ENCODE data around the gene RBPJL. TPM values are rescaled to one million over a fixed set of nuclear protein-coding genes. Genes with fewer than 3 reads are reported as not detected.
A peak's percentile ranks its signal among the peaks of the same experiment; 100 is the strongest.

Gene RBPJL
- total and polyA plus RNA-seq, 2 of the 13 experiments (the other 11 are each of a cell fraction or from before 2014, with no cell fraction given) = not detected

DNA sequence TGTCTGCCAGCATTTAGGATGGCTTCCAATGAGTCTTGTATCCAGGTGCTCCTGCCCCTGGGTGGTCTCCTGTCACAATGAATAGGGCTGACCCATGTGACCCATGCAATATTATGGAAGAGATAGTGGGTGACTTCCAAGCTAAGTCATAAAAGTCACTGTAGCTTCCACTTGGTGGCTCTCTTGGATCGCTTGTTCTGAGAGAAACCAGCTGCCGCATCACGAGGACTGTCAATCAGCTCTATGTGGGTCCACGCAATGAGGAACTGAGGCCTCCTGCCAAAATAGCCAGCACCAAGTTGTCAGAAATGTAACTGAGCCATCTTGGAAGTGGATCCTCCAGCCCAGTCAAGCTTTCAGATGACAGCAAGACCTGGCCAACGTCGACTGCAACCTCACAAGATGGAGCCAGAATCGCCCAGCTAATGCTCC is 16.3 kb downstream of the RBPJL start (continued):
- TF ChIP-seq, protein P1, sequence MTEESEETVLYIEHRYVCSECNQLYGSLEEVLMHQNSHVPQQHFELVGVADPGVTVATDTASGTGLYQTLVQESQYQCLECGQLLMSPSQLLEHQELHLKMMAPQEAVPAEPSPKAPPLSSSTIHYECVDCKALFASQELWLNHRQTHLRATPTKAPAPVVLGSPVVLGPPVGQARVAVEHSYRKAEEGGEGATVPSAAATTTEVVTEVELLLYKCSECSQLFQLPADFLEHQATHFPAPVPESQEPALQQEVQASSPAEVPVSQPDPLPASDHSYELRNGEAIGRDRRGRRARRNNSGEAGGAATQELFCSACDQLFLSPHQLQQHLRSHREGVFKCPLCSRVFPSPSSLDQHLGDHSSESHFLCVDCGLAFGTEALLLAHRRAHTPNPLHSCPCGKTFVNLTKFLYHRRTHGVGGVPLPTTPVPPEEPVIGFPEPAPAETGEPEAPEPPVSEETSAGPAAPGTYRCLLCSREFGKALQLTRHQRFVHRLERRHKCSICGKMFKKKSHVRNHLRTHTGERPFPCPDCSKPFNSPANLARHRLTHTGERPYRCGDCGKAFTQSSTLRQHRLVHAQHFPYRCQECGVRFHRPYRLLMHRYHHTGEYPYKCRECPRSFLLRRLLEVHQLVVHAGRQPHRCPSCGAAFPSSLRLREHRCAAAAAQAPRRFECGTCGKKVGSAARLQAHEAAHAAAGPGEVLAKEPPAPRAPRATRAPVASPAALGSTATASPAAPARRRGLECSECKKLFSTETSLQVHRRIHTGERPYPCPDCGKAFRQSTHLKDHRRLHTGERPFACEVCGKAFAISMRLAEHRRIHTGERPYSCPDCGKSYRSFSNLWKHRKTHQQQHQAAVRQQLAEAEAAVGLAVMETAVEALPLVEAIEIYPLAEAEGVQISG (CRISPR knock-in tag; IDR thresholded peaks at IDR 0.05) = peak; percentile 82
- TF ChIP-seq JUNB (CRISPR knock-in tag; IDR thresholded peaks at IDR 0.05; ENCODE audit: borderline replicate concordance) (no peak), KLF15 (CRISPR knock-in tag; IDR thresholded peaks at IDR 0.05; ENCODE audit: borderline replicate concordance) (no peak), KLF6 (CRISPR knock-in tag; IDR thresholded peaks at IDR 0.05) (no peak), SIX1 (CRISPR knock-in tag; IDR thresholded peaks at IDR 0.05; ENCODE audit: borderline replicate concordance) (peak; percentile 29; the same call in 1 of the 2 replicates), ZSCAN25 (CRISPR knock-in tag; IDR thresholded peaks at IDR 0.05) (no peak), TARDBP (CRISPR knock-in tag; IDR thresholded peaks at IDR 0.05) (peak; percentile 77; the same call in 1 of the 2 replicates), ZNF652 (CRISPR knock-in tag; IDR thresholded peaks at IDR 0.05; ENCODE audit: borderline replicate concordance, low read depth) (0 out of 2 replicates have a peak, but pooled peaks have one; percentile 26), SIN3B (IDR thresholded peaks at IDR 0.05; ENCODE audit: low read length) (no peak), ZKSCAN8 (CRISPR knock-in tag; IDR thresholded peaks at IDR 0.05; ENCODE audit: borderline replicate concordance) (peak; percentile 49; the same call in 1 of the 2 replicates), ATF7 (IDR thresholded peaks at IDR 0.05) (no peak), ATF7 (CRISPR knock-in tag; IDR thresholded peaks at IDR 0.05) (no peak), TEAD3 (CRISPR knock-in tag; optimal IDR thresholded peaks at IDR 0.05; ENCODE audit: borderline replicate concordance) (peak; percentile 78)
- TF ChIP-seq, protein P2, sequence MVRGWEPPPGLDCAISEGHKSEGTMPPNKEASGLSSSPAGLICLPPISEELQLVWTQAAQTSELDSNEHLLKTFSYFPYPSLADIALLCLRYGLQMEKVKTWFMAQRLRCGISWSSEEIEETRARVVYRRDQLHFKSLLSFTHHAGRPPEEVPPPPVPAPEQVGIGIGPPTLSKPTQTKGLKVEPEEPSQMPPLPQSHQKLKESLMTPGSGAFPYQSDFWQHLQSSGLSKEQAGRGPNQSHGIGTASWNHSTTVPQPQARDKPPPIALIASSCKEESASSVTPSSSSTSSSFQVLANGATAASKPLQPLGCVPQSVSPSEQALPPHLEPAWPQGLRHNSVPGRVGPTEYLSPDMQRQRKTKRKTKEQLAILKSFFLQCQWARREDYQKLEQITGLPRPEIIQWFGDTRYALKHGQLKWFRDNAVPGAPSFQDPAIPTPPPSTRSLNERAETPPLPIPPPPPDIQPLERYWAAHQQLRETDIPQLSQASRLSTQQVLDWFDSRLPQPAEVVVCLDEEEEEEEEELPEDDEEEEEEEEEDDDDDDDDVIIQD (CRISPR knock-in tag; IDR thresholded peaks at IDR 0.05; ENCODE audit: low read depth) = 0 out of 2 replicates have a peak, but pooled peaks have one; percentile 13
- TF ChIP-seq, protein P3, sequence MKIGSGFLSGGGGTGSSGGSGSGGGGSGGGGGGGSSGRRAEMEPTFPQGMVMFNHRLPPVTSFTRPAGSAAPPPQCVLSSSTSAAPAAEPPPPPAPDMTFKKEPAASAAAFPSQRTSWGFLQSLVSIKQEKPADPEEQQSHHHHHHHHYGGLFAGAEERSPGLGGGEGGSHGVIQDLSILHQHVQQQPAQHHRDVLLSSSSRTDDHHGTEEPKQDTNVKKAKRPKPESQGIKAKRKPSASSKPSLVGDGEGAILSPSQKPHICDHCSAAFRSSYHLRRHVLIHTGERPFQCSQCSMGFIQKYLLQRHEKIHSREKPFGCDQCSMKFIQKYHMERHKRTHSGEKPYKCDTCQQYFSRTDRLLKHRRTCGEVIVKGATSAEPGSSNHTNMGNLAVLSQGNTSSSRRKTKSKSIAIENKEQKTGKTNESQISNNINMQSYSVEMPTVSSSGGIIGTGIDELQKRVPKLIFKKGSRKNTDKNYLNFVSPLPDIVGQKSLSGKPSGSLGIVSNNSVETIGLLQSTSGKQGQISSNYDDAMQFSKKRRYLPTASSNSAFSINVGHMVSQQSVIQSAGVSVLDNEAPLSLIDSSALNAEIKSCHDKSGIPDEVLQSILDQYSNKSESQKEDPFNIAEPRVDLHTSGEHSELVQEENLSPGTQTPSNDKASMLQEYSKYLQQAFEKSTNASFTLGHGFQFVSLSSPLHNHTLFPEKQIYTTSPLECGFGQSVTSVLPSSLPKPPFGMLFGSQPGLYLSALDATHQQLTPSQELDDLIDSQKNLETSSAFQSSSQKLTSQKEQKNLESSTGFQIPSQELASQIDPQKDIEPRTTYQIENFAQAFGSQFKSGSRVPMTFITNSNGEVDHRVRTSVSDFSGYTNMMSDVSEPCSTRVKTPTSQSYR (CRISPR knock-in tag; IDR thresholded peaks at IDR 0.05; ENCODE audit: borderline replicate concordance) = no peak
- TF ChIP-seq, protein P4, sequence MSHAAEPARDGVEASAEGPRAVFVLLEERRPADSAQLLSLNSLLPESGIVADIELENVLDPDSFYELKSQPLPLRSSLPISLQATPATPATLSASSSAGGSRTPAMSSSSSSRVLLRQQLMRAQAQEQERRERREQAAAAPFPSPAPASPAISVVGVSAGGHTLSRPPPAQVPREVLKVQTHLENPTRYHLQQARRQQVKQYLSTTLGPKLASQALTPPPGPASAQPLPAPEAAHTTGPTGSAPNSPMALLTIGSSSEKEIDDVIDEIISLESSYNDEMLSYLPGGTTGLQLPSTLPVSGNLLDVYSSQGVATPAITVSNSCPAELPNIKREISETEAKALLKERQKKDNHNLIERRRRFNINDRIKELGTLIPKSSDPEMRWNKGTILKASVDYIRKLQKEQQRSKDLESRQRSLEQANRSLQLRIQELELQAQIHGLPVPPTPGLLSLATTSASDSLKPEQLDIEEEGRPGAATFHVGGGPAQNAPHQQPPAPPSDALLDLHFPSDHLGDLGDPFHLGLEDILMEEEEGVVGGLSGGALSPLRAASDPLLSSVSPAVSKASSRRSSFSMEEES (CRISPR knock-in tag; IDR thresholded peaks at IDR 0.05) = peak; percentile 97
- TF ChIP-seq, protein P5, sequence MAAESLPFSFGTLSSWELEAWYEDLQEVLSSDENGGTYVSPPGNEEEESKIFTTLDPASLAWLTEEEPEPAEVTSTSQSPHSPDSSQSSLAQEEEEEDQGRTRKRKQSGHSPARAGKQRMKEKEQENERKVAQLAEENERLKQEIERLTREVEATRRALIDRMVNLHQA (CRISPR knock-in tag; IDR thresholded peaks at IDR 0.05) = no peak
- TF ChIP-seq, protein P6, sequence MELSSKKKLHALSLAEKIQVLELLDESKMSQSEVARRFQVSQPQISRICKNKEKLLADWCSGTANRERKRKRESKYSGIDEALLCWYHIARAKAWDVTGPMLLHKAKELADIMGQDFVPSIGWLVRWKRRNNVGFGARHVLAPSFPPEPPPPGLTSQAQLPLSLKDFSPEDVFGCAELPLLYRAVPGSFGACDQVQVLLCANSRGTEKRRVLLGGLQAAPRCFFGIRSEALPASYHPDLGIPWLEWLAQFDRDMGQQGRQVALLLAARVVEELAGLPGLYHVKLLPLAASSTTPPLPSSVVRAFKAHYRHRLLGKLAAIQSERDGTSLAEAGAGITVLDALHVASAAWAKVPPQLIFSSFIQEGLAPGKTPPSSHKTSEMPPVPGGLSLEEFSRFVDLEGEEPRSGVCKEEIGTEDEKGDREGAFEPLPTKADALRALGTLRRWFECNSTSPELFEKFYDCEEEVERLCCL (CRISPR knock-in tag; IDR thresholded peaks at IDR 0.05; ENCODE audit: borderline replicate concordance) = no peak
- TF ChIP-seq, protein P7, sequence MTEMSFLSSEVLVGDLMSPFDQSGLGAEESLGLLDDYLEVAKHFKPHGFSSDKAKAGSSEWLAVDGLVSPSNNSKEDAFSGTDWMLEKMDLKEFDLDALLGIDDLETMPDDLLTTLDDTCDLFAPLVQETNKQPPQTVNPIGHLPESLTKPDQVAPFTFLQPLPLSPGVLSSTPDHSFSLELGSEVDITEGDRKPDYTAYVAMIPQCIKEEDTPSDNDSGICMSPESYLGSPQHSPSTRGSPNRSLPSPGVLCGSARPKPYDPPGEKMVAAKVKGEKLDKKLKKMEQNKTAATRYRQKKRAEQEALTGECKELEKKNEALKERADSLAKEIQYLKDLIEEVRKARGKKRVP (CRISPR knock-in tag; IDR thresholded peaks at IDR 0.05) = no peak

All from HepG2 (cell line).